ENCODE measurements around the gene CAMK2B.

DNA sequence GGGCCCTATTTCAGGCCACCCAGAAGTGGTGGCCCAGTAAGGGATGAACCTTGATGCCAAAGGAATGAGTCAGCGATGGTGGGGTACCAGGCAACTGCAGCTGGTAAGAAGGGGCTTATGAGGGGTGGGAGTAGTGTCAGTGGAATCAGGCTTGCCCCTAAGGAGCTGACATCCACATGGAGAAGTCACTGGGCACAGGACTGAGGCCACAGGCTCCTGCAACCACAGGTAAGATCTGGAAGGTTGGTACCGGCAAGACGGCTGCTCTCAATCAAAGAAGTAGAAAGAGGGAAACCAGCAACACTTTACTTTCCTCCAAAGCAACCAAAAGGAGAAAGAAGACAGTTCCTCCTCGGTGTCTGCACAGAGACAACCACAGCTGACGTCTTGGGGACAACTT lies 138.7 kb downstream of the CAMK2B start:
- TF ChIP-seq, protein P1, sequence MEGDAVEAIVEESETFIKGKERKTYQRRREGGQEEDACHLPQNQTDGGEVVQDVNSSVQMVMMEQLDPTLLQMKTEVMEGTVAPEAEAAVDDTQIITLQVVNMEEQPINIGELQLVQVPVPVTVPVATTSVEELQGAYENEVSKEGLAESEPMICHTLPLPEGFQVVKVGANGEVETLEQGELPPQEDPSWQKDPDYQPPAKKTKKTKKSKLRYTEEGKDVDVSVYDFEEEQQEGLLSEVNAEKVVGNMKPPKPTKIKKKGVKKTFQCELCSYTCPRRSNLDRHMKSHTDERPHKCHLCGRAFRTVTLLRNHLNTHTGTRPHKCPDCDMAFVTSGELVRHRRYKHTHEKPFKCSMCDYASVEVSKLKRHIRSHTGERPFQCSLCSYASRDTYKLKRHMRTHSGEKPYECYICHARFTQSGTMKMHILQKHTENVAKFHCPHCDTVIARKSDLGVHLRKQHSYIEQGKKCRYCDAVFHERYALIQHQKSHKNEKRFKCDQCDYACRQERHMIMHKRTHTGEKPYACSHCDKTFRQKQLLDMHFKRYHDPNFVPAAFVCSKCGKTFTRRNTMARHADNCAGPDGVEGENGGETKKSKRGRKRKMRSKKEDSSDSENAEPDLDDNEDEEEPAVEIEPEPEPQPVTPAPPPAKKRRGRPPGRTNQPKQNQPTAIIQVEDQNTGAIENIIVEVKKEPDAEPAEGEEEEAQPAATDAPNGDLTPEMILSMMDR (IDR thresholded peaks at IDR 0.05; ENCODE audit: poor library complexity): no peak
- TF ChIP-seq EZH2phosphoT487 (IDR thresholded peaks at IDR 0.05; ENCODE audit: low read depth, severe bottlenecking, unreplicated experiment): no peak
- TF ChIP-seq EZH2 (IDR thresholded peaks at IDR 0.05; ENCODE audit: borderline replicate concordance): no peak

Measured in hepatocyte (in vitro differentiated cells).